Measurements from ENCODE around the gene DGKI. TPM values are rescaled to one million over a fixed set of nuclear protein-coding genes. Genes with fewer than 3 reads are reported as not detected.

The DGKI gene
- total RNA-seq, 2 donors from 2014 or later: 0.04 to 0.64 TPM

- DNase-seq: peak; percentile 49
- WGBS, 2 experiments (ENCODE audit: insufficient coverage in 1 of 2, insufficient read length in 1 of 2): 78 to 83% methylated on average over 4 of the region's 4 CpGs
- no peaks in the 10 kb centered on the region for H3K36me3 Mint-ChIP-seq (ENCODE audit: low read depth)
- H3K27me3 ChIP-seq (ENCODE audit: control insufficient read depth, insufficient read depth, low read length, poor library complexity, severe bottlenecking): no peaks in the 10 kb centered on the region
- no peaks in the 10 kb centered on the region for H3K27me3 Mint-ChIP-seq (ENCODE audit: insufficient read depth)
- no peak overlapping the region for H3K27ac ChIP-seq (ENCODE audit: low read depth, low read length)
- H3K4me3 ChIP-seq (ENCODE audit: low read length): no peak overlapping the region
- no peak overlapping the region for H3K27ac Mint-ChIP-seq
- H3K36me3 ChIP-seq (ENCODE audit: control insufficient read depth, insufficient read depth, low read length): no peaks in the 10 kb centered on the region
- TF ChIP-seq CTCF (conservative IDR thresholded peaks at IDR 0.05): no peak
- H3K9me3 ChIP-seq (ENCODE audit: control insufficient read depth, low read length): no peaks in the 10 kb centered on the region
- no peak overlapping the region for H3K4me3 Mint-ChIP-seq
- peaks cover 6% of the 10 kb centered on the region for H3K4me1 Mint-ChIP-seq
- no peaks in the 10 kb centered on the region for H3K4me1 ChIP-seq (ENCODE audit: control insufficient read depth, insufficient read depth, low read length)
- no peaks in the 10 kb centered on the region for H3K9me3 Mint-ChIP-seq
- no peak overlapping the region for H3K9ac ChIP-seq (ENCODE audit: extremely low read depth, low read length, poor library complexity, severe bottlenecking)
Observed at GRCh38 chr7:137718355-137718754, 128.4 kb downstream of the DGKI start.

- Mint-ChIP-seq H3K4me1 (peaks cover 6% of the 10 kb centered on the region), H3K27me3 (ENCODE audit: insufficient read depth) (no peaks in the 10 kb centered on the region), H3K9me3 (no peaks in the 10 kb centered on the region), H3K36me3 (ENCODE audit: low read depth) (no peaks in the 10 kb centered on the region), H3K4me3 (no peak overlapping the region), H3K27ac (peak overlapping the region; percentile 56)
- DNase-seq: peak; percentile 78
- Histone ChIP-seq H3K9ac (ENCODE audit: extremely low read depth, low read length, poor library complexity, severe bottlenecking) (no peak overlapping the region), H3K36me3 (ENCODE audit: control insufficient read depth, insufficient read depth, low read length) (no peaks in the 10 kb centered on the region), H3K27me3 (ENCODE audit: control insufficient read depth, insufficient read depth, low read length, poor library complexity, severe bottlenecking) (no peaks in the 10 kb centered on the region), H3K4me1 (ENCODE audit: control insufficient read depth, insufficient read depth, low read length) (no peaks in the 10 kb centered on the region), H3K27ac (ENCODE audit: low read depth, low read length) (no peak overlapping the region), H3K9me3 (ENCODE audit: control insufficient read depth, low read length) (no peaks in the 10 kb centered on the region), H3K4me3 (ENCODE audit: low read length) (no peak overlapping the region)
- WGBS, 2 experiments (ENCODE audit: insufficient coverage in 1 of 2, insufficient read length in 1 of 2): 52 to 58% methylated on average over 3 to 7 of the region's 7 CpGs
- no peak for TF ChIP-seq CTCF (conservative IDR thresholded peaks at IDR 0.05)
Observed at GRCh38 chr7:137717811-137718271, 128.9 kb downstream of the DGKI start.

- H3K4me3 Mint-ChIP-seq: no peak overlapping the region
- no peaks in the 10 kb centered on the region for H3K27me3 ChIP-seq (ENCODE audit: control insufficient read depth, insufficient read depth, low read length, poor library complexity, severe bottlenecking)
- H3K27ac ChIP-seq (ENCODE audit: low read depth, low read length): no peak overlapping the region
- no peaks in the 10 kb centered on the region for H3K36me3 ChIP-seq (ENCODE audit: control insufficient read depth, insufficient read depth, low read length)
- no peak overlapping the region for H3K9ac ChIP-seq (ENCODE audit: extremely low read depth, low read length, poor library complexity, severe bottlenecking)
- no peak for TF ChIP-seq CTCF (conservative IDR thresholded peaks at IDR 0.05)
- H3K36me3 Mint-ChIP-seq (ENCODE audit: low read depth): no peaks in the 10 kb centered on the region
- H3K4me1 ChIP-seq (ENCODE audit: control insufficient read depth, insufficient read depth, low read length): no peaks in the 10 kb centered on the region
- no peak overlapping the region for H3K4me3 ChIP-seq (ENCODE audit: low read length)
- DNase-seq: no peak
- peaks cover 6% of the 10 kb centered on the region for H3K4me1 Mint-ChIP-seq
- H3K9me3 Mint-ChIP-seq: no peaks in the 10 kb centered on the region
- H3K27ac Mint-ChIP-seq: no peak overlapping the region
- H3K9me3 ChIP-seq (ENCODE audit: control insufficient read depth, low read length): no peaks in the 10 kb centered on the region
- no peaks in the 10 kb centered on the region for H3K27me3 Mint-ChIP-seq (ENCODE audit: insufficient read depth)
- 85 to 90% methylated on average over 3 of the region's 3 CpGs for WGBS, 2 experiments (ENCODE audit: insufficient coverage in 1 of 2, insufficient read length in 1 of 2)
Observed at GRCh38 chr7:137717045-137717444, 129.7 kb downstream of the DGKI start.
